PFSK-1 (cell line): Measurements from ENCODE around the gene MKLN1.

Experiments used
- POLR2AphosphoS5 ChIP-seq: IDR thresholded peaks from 2 replicates; pipeline ENCODE4 v1.6.1; 2012; ENCODE audit warnings: low read depth, mild to moderate bottlenecking, control low read depth, low read length, moderate library complexity
- SIN3A ChIP-seq: IDR thresholded peaks from 2 replicates; pipeline ENCODE4 v1.6.1; 2012; ENCODE audit warnings: mild to moderate bottlenecking, low read length, moderate library complexity, borderline replicate concordance; ENCODE audit not compliant: insufficient read depth
- TAF1 ChIP-seq: IDR thresholded peaks from 2 replicates; pipeline ENCODE4 v1.6.1; 2012; ENCODE audit warnings: low read length, control low read depth, borderline replicate concordance; ENCODE audit not compliant: insufficient read depth
- TF ChIP-seq, protein P1 (sequence below), 2 experiments: IDR thresholded peaks; 2 replicates each; pipeline versions ENCODE4 v1.6.1 to v1.8.0; 2011 to 2012; ENCODE audit warnings: low read depth in 2 of 2, low read length in 2 of 2, control low read depth in 1 of 2, inconsistent platforms in 1 of 2, mild to moderate bottlenecking in 1 of 2, moderate library complexity in 1 of 2; ENCODE audit not compliant: insufficient read depth in 1 of 2

GRCh38 chr7:131404226-131404911 lies 76.7 kb downstream of the MKLN1 start:
- TF ChIP-seq, protein P1, sequence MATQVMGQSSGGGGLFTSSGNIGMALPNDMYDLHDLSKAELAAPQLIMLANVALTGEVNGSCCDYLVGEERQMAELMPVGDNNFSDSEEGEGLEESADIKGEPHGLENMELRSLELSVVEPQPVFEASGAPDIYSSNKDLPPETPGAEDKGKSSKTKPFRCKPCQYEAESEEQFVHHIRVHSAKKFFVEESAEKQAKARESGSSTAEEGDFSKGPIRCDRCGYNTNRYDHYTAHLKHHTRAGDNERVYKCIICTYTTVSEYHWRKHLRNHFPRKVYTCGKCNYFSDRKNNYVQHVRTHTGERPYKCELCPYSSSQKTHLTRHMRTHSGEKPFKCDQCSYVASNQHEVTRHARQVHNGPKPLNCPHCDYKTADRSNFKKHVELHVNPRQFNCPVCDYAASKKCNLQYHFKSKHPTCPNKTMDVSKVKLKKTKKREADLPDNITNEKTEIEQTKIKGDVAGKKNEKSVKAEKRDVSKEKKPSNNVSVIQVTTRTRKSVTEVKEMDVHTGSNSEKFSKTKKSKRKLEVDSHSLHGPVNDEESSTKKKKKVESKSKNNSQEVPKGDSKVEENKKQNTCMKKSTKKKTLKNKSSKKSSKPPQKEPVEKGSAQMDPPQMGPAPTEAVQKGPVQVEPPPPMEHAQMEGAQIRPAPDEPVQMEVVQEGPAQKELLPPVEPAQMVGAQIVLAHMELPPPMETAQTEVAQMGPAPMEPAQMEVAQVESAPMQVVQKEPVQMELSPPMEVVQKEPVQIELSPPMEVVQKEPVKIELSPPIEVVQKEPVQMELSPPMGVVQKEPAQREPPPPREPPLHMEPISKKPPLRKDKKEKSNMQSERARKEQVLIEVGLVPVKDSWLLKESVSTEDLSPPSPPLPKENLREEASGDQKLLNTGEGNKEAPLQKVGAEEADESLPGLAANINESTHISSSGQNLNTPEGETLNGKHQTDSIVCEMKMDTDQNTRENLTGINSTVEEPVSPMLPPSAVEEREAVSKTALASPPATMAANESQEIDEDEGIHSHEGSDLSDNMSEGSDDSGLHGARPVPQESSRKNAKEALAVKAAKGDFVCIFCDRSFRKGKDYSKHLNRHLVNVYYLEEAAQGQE (IDR thresholded peaks at IDR 0.05; ENCODE audit: insufficient read depth in 1 of 2, low read depth in 2 of 2, low read length in 2 of 2), result no peak
- no peak for TF ChIP-seq TAF1
- TF ChIP-seq POLR2AphosphoS5, result no peak
- TF ChIP-seq SIN3A, result no peak
